Gastroesophageal sphincter (tissue), 4 donors: ENCODE results near the gene TP53AIP1. TPM values are rescaled to one million over a fixed set of nuclear protein-coding genes. Genes with fewer than 3 reads are reported as not detected.

Experiments used
- ATAC-seq: fragments of 150-250 bp; one replicate; pipeline ENCODE4 v1.9.1; 2016; ENCODE audit warnings: mild to moderate bottlenecking, moderate library complexity
- H3K27ac ChIP-seq, 4 donors: fragments of 200-600 bp; sonication (generic) in 3 of 4; 1 replicate in 3 of 4; 2 replicates in 1 of 4; pipeline ENCODE4 v1.5.1; 2016 to 2019
- H3K27me3 ChIP-seq: fragments of 200-600 bp; sonication (generic); one replicate; pipeline ENCODE4 v1.5.1; 2019
- H3K36me3 ChIP-seq, 2 donors: fragments of 200-600 bp; sonication (generic); one replicate each; pipeline ENCODE4 v1.5.1; 2019; ENCODE audit warnings: control low read depth in 1 of 2
- H3K4me1 ChIP-seq, 3 donors: fragments of 200-600 bp; sonication (generic); 1 replicate in 2 of 3; 2 replicates in 1 of 3; pipeline ENCODE4 v1.5.1; 2016 to 2019; ENCODE audit warnings: control low read depth in 2 of 3
- H3K4me3 ChIP-seq, 2 donors: fragments of 200-600 bp; sonication (generic); one replicate each; pipeline ENCODE4 v1.5.1; 2019; ENCODE audit warnings: mild to moderate bottlenecking in 1 of 2, moderate library complexity in 1 of 2
- H3K9me3 ChIP-seq, 3 donors: fragments of 200-600 bp; sonication (generic); one replicate each; pipeline ENCODE4 v1.5.1; 2017 to 2019; ENCODE audit warnings: control low read depth in 2 of 3
- CTCF ChIP-seq, 4 experiments: fragments of 200-600 bp in 2 of 4; fragments of 450-650 bp in 2 of 4; sonication (generic) in 1 of 4; IDR thresholded peaks; one replicate each; pipeline ENCODE4 v1.5.1; 2017 to 2019; ENCODE audit warnings: antibody characterized with exemption in 4 of 4, mild to moderate bottlenecking in 2 of 4, moderate library complexity in 2 of 4
- EP300 ChIP-seq: sonication (generic); formaldehyde crosslinking; IDR thresholded peaks from one replicate; pipeline ENCODE4 v1.6.1; 2017; ENCODE audit warnings: antibody characterized with exemption, mild to moderate bottlenecking
- POLR2A ChIP-seq, 2 donors: fragments of 450-650 bp; IDR thresholded peaks; one replicate each; pipeline ENCODE4 v1.6.1; 2017; ENCODE audit warnings: antibody characterized with exemption in 2 of 2, mild to moderate bottlenecking in 2 of 2, moderate library complexity in 1 of 2
- POLR2AphosphoS5 ChIP-seq: sonication (generic); formaldehyde crosslinking; IDR thresholded peaks from one replicate; pipeline ENCODE4 v1.6.1; 2017; ENCODE audit warnings: antibody characterized with exemption
- WGBS, 2 donors: methylation state at CpG; one replicate each; pipeline ENCODE4 v1.1.5; 2018; ENCODE audit warnings: low coverage in 1 of 2; 5-methylcytosine and 5-hydroxymethylcytosine counted together
- total RNA-seq, 4 donors: library from RNA; depleted of rRNA; stranded (reverse); fragments of >200 nt; gene quantifications; one replicate each; pipeline ENCODE4 v1.1.0, GENCODE V29; 2016

Gene TP53AIP1
- total RNA-seq, 4 donors from 2014 or later: 0.42 TPM; not detected in 3

- peak; percentile 66 for ATAC-seq
Observed at GRCh38 chr11:128956401-128957201, 13.9 kb upstream of the TP53AIP1 start.

GRCh38 chr11:128955636-128956035 is 13.0 kb upstream of the TP53AIP1 start:
- Histone ChIP-seq H3K4me3 (no peak overlapping the region), H3K9me3 (no peaks in the 10 kb centered on the region), H3K27me3 (peaks cover 10% of the 10 kb centered on the region), H3K4me1 (no peaks in the 10 kb centered on the region), H3K27ac (no peak overlapping the region), H3K36me3 (no peaks in the 10 kb centered on the region)
- 40% methylated on average over 1 of the region's 3 CpGs; no CpG with 5 or more reads in 1 of the 2 donors for WGBS, 2 donors
- no peak for ATAC-seq
- TF ChIP-seq POLR2AphosphoS5: no peak
- TF ChIP-seq POLR2A (IDR thresholded peaks at IDR 0.05): no peak
- no peak for TF ChIP-seq EP300
- no peak for TF ChIP-seq CTCF (IDR thresholded peaks at IDR 0.05)

More at GRCh38 chr11:128956401-128957201, 13.9 kb upstream of the TP53AIP1 start:
- WGBS, 2 donors: 39 to 49% methylated on average over 6 to 8 of the region's 8 CpGs
- H3K4me1 ChIP-seq: no peaks in the 10 kb centered on the region
- H3K36me3 ChIP-seq: no peaks in the 10 kb centered on the region
- no peak overlapping the region for H3K4me3 ChIP-seq
- no peak overlapping the region for H3K27ac ChIP-seq
- peaks cover 10% of the 10 kb centered on the region for H3K27me3 ChIP-seq
- TF ChIP-seq CTCF (IDR thresholded peaks at IDR 0.05) (peak; percentile 48 to 75 (median 68)), POLR2A (IDR thresholded peaks at IDR 0.05) (no peak)
- H3K9me3 ChIP-seq: no peaks in the 10 kb centered on the region

GRCh38 chr11:128953151-128953550 is 10.5 kb upstream of the TP53AIP1 start:
- WGBS, 2 donors: 90 to 94% methylated on average over 10 to 15 of the region's 16 CpGs
- no peaks in the 10 kb centered on the region for H3K4me1 ChIP-seq
- H3K27me3 ChIP-seq: peaks cover 10% of the 10 kb centered on the region
- no peaks in the 10 kb centered on the region for H3K9me3 ChIP-seq
- H3K36me3 ChIP-seq: no peaks in the 10 kb centered on the region
- TF ChIP-seq POLR2A (IDR thresholded peaks at IDR 0.05) (no peak), POLR2AphosphoS5 (no peak), EP300 (no peak), CTCF (IDR thresholded peaks at IDR 0.05) (no peak)
- H3K4me3 ChIP-seq: no peak overlapping the region
- H3K27ac ChIP-seq: no peak overlapping the region
- ATAC-seq: no peak

GRCh38 chr11:128949791-128950454 is 7.3 kb upstream of the TP53AIP1 start:
- no peaks in the 10 kb centered on the region for H3K9me3 ChIP-seq
- H3K4me3 ChIP-seq: no peak overlapping the region
- H3K27me3 ChIP-seq: peaks cover 7% of the 10 kb centered on the region
- H3K27ac ChIP-seq: no peak overlapping the region
- TF ChIP-seq EP300: no peak
- no peak for TF ChIP-seq POLR2AphosphoS5
- no peak for TF ChIP-seq CTCF (IDR thresholded peaks at IDR 0.05)
- TF ChIP-seq POLR2A (IDR thresholded peaks at IDR 0.05): no peak
- no peaks in the 10 kb centered on the region for H3K4me1 ChIP-seq
- ATAC-seq: no peak
- H3K36me3 ChIP-seq: no peaks in the 10 kb centered on the region
- 8 to 64% methylated on average over 2 to 13 of the region's 13 CpGs for WGBS, 2 donors
